MM.1S (cell line): ENCODE results near the gene RABEP2.

ENCODE experiments used
- DNase-seq: peaks from one replicate; pipeline ENCODE4 v3.0.0-alpha.2; 2015
- H2AFZ ChIP-seq: fragments of 300-600 bp; sonication (generic); 2 replicates; pipeline ENCODE4 v1.6.0; 2016; ENCODE audit warnings: antibody characterized with exemption, low read length
- H3F3A ChIP-seq: fragments of 300-600 bp; sonication (generic); 2 replicates; pipeline ENCODE4 v1.6.1; 2016; ENCODE audit warnings: mild to moderate bottlenecking, antibody characterized with exemption, low read length, moderate library complexity, mixed read lengths; ENCODE audit not compliant: insufficient read depth
- H3K27ac ChIP-seq: fragments of 300-600 bp; sonication (generic); 2 replicates; pipeline ENCODE4 v1.5.1; 2016; ENCODE audit warnings: mild to moderate bottlenecking, low read length
- H3K27me3 ChIP-seq: fragments of 300-600 bp; sonication (generic); replicated peaks from 2 replicates; pipeline ENCODE4 v1.6.0; 2016; ENCODE audit warnings: low read length; ENCODE audit not compliant: insufficient read depth
- H3K36me3 ChIP-seq: fragments of 300-600 bp; sonication (generic); replicated peaks from 2 replicates; pipeline ENCODE4 v1.6.1; 2016; ENCODE audit warnings: mild to moderate bottlenecking, low read length, mixed read lengths; ENCODE audit not compliant: insufficient read depth
- H3K4me1 ChIP-seq: fragments of 300-600 bp; sonication (generic); 2 replicates; pipeline ENCODE4 v1.6.1; 2016; ENCODE audit warnings: low read length, mixed read lengths
- H3K4me2 ChIP-seq: fragments of 300-600 bp; sonication (generic); 2 replicates; pipeline ENCODE4 v1.6.0; 2016; ENCODE audit warnings: low read depth, low read length
- H3K4me3 ChIP-seq: fragments of 300-600 bp; sonication (generic); 2 replicates; pipeline ENCODE4 v1.5.1; 2016; ENCODE audit warnings: low read length, mixed read lengths
- H3K79me2 ChIP-seq: fragments of 300-600 bp; sonication (generic); 2 replicates; pipeline ENCODE4 v1.6.1; 2016; ENCODE audit warnings: mixed run types, low read length, mixed read lengths
- H3K9ac ChIP-seq: fragments of 300-600 bp; sonication (generic); 2 replicates; pipeline ENCODE4 v1.6.1; 2016; ENCODE audit warnings: low read length, mixed read lengths
- H3K9me2 ChIP-seq: fragments of 300-600 bp; sonication (generic); replicated peaks from 2 replicates; pipeline ENCODE4 v1.6.1; 2016; ENCODE audit warnings: mild to moderate bottlenecking, low read length, mixed read lengths; ENCODE audit not compliant: insufficient read depth
- H3K9me3 ChIP-seq: fragments of 300-600 bp; sonication (generic); replicated peaks from 2 replicates; pipeline ENCODE4 v1.6.1; 2016; ENCODE audit warnings: mild to moderate bottlenecking, low read length, mixed read lengths; ENCODE audit not compliant: insufficient read depth
- H4K20me1 ChIP-seq: fragments of 300-600 bp; sonication (generic); 2 replicates; pipeline ENCODE4 v1.6.1; 2016; ENCODE audit warnings: mild to moderate bottlenecking, low read length, moderate library complexity, mixed read lengths; ENCODE audit not compliant: insufficient read depth
- EZH2 ChIP-seq: fragments of 300-600 bp; sonication (generic); optimal IDR thresholded peaks from 2 replicates; pipeline ENCODE3; 2017; ENCODE audit warnings: low read depth, mild to moderate bottlenecking, antibody characterized with exemption, low read length, mixed read lengths
- EZH2phosphoT487 ChIP-seq: fragments of 300-600 bp; sonication (generic); IDR thresholded peaks from 2 replicates; pipeline ENCODE4 v1.6.1; 2018; ENCODE audit warnings: antibody characterized with exemption, low read length
- TF ChIP-seq, protein P1 (sequence below): fragments of 300-600 bp; sonication (generic); IDR thresholded peaks from 2 replicates; pipeline ENCODE4 v1.5.1; 2016; ENCODE audit warnings: antibody characterized with exemption, low read length, mixed read lengths

RABEP2 gene

DNA sequence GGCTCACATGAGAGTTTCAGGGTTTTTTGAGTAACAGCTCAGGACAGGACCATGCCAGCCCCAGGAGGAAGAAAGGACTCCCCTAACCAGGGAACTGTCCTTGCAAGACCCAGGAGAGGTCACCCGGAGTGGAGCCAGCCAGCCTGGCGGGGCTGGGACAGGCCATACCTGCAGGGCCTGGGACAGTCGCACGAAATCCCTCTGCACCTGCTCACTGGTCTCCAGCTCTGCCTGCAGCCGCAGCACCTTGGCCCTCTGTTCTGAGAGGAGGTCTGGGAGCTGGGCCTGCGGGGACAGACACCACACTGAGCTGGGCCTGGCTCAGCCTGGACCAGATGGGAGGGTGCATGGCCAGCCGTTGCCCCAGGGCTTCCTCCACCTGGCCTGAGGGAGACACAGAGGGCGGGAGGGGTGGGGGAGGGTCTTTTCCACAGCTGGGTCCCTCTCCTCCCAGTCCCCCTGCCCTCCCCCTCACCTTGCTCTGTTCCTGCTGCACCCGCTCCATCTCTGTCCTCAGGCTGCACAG lies 19.7 kb downstream of the RABEP2 start:
- H3F3A ChIP-seq, result no peaks in the 10 kb centered on the region
- H3K9ac ChIP-seq, result no peak overlapping the region
- H3K4me3 ChIP-seq, result no peak overlapping the region
- H3K79me2 ChIP-seq, result no peaks in the 10 kb centered on the region
- DNase-seq, result no peak
- H3K4me1 ChIP-seq, result no peaks in the 10 kb centered on the region
- no peaks in the 10 kb centered on the region for H4K20me1 ChIP-seq
- no peaks in the 10 kb centered on the region for H3K36me3 ChIP-seq
- no peak overlapping the region for H3K27ac ChIP-seq
- H3K27me3 ChIP-seq, result no peaks in the 10 kb centered on the region
- H2AFZ ChIP-seq, result no peak overlapping the region
- no peak overlapping the region for H3K4me2 ChIP-seq
- TF ChIP-seq EZH2phosphoT487 (no peak), EZH2 (no peak)
- TF ChIP-seq, protein P1, sequence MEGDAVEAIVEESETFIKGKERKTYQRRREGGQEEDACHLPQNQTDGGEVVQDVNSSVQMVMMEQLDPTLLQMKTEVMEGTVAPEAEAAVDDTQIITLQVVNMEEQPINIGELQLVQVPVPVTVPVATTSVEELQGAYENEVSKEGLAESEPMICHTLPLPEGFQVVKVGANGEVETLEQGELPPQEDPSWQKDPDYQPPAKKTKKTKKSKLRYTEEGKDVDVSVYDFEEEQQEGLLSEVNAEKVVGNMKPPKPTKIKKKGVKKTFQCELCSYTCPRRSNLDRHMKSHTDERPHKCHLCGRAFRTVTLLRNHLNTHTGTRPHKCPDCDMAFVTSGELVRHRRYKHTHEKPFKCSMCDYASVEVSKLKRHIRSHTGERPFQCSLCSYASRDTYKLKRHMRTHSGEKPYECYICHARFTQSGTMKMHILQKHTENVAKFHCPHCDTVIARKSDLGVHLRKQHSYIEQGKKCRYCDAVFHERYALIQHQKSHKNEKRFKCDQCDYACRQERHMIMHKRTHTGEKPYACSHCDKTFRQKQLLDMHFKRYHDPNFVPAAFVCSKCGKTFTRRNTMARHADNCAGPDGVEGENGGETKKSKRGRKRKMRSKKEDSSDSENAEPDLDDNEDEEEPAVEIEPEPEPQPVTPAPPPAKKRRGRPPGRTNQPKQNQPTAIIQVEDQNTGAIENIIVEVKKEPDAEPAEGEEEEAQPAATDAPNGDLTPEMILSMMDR, result no peak
- no peaks in the 10 kb centered on the region for H3K9me3 ChIP-seq
- no peaks in the 10 kb centered on the region for H3K9me2 ChIP-seq

DNA sequence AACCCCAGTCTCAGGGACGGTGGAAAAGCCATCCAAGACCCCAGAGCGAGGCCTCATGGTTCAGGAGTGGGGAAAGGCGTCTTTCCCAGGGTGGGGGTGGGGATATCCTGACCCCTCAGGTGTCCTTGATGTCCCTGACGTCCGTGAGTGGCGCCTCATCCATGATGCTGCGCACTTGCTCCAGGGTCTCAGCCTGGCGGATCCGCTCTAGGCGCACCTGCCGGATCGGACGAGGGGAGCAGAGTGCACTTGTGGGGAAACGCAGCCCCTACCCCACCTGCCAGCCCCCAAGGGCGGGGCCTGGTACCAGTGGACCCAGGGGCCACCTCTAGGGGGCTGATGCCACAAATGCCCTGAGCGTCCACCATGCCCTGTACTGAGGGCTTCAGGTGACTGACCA lies 20.2 kb downstream of the RABEP2 start:
- Histone ChIP-seq H3K4me1 (no peaks in the 10 kb centered on the region), H3K27me3 (no peaks in the 10 kb centered on the region), H3K9me2 (no peaks in the 10 kb centered on the region), H3K4me2 (no peak overlapping the region), H3K79me2 (no peaks in the 10 kb centered on the region), H4K20me1 (no peaks in the 10 kb centered on the region), H3K9me3 (no peaks in the 10 kb centered on the region), H3K27ac (no peak overlapping the region), H3K9ac (no peak overlapping the region), H3K36me3 (no peaks in the 10 kb centered on the region), H3K4me3 (no peak overlapping the region), H3F3A (no peaks in the 10 kb centered on the region), H2AFZ (no peak overlapping the region)
- TF ChIP-seq EZH2 (no peak), EZH2phosphoT487 (no peak)
- TF ChIP-seq, protein P1, result no peak
- DNase-seq, result no peak

DNA sequence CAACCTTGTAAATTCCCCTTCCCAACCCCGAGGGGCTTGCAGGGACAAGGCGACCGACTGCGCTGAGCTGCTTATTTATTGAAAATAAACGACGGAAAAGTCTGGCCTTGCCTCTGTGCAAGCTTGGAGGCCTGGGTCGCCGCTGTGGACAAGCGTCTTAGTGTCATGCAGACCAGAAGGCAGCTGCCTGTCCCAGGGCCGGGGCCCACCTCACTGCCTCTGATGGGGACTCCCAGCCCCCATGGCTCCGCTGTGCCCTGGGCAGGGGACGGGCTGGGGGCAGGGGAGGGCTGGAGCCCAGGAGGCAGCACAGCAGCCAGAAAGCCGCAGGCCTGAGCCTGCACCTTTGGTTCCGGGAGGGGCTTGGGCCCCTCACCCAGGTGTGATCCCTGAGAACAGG lies 20.7 kb downstream of the RABEP2 start:
- Histone ChIP-seq H3K4me2 (no peak overlapping the region), H3K4me1 (no peaks in the 10 kb centered on the region), H3K27ac (no peak overlapping the region), H3K27me3 (no peaks in the 10 kb centered on the region), H4K20me1 (no peaks in the 10 kb centered on the region), H3K9me2 (no peaks in the 10 kb centered on the region), H3F3A (no peaks in the 10 kb centered on the region), H2AFZ (no peak overlapping the region), H3K9ac (no peak overlapping the region), H3K36me3 (no peaks in the 10 kb centered on the region), H3K4me3 (no peak overlapping the region), H3K9me3 (no peaks in the 10 kb centered on the region), H3K79me2 (no peaks in the 10 kb centered on the region)
- TF ChIP-seq EZH2 (no peak), EZH2phosphoT487 (no peak)
- TF ChIP-seq, protein P1, result no peak
- no peak for DNase-seq
